ENCODE results near the gene MMP15. TPM values are rescaled to one million over a fixed set of nuclear protein-coding genes. Genes with fewer than 3 reads are reported as not detected.

Gene MMP15
- total RNA-seq, 2 experiments from 2014 or later: 0.61 to 0.84 TPM

Other genes starting within 250 kb of the MMP15 start
- 1 to 10 TPM; 3.0 to 3.1 TPM for gene KIFC3, start 223.3 kb upstream of the MMP15 start, total RNA-seq
- gene CNGB1, start 54.6 kb upstream of the MMP15 start, total RNA-seq: not detected
- gene ZNF319, start 25.1 kb upstream of the MMP15 start, total RNA-seq: 10 to 100 TPM in 1 of 2 experiments, 1 to 10 TPM in 1; 9.5 to 10.1 TPM
- gene USB1, start 24.3 kb upstream of the MMP15 start, total RNA-seq: 10 to 100 TPM; 67.7 to 71.0 TPM
- 10 to 100 TPM; 54.3 to 54.7 TPM for gene CFAP20, start 103.6 kb downstream of the MMP15 start, total RNA-seq
- 10 to 100 TPM; 94.9 to 98.5 TPM for gene CSNK2A2, start 172.4 kb downstream of the MMP15 start, total RNA-seq